Fibroblast of lung (primary cell): Measurements from ENCODE around the gene OR11G2. TPM values are rescaled to one million over a fixed set of nuclear protein-coding genes. Genes with fewer than 3 reads are reported as not detected.

ENCODE experiments used
- DNase-seq, 2 donors: peaks; one replicate each; pipeline versions ENCODE4 v3.0.0 to v3.0.0-alpha.2; 2010; ENCODE audit warnings: low read depth in 2 of 2
- H2AFZ ChIP-seq: 2 replicates; pipeline ENCODE4 v1.5.1; 2012; ENCODE audit warnings: low read length, control low read depth, inconsistent platforms
- H3K27ac ChIP-seq: 2 replicates; pipeline ENCODE4 v1.5.1; 2011; ENCODE audit warnings: low read length, control low read depth; ENCODE audit not compliant: insufficient read depth
- H3K27me3 ChIP-seq: 2 replicates; pipeline ENCODE4 v1.5.1; 2011; ENCODE audit warnings: mild to moderate bottlenecking, low read length; ENCODE audit not compliant: control insufficient read depth, insufficient read depth
- H3K36me3 ChIP-seq: 2 replicates; pipeline ENCODE4 v1.5.1; 2011; ENCODE audit warnings: low read length; ENCODE audit not compliant: control insufficient read depth, insufficient read depth
- H3K4me1 ChIP-seq: 2 replicates; pipeline ENCODE4 v1.5.1; 2011; ENCODE audit warnings: low read length; ENCODE audit not compliant: control insufficient read depth, insufficient read depth; ENCODE audit errors: extremely low read depth
- H3K4me2 ChIP-seq: 2 replicates; pipeline ENCODE4 v1.5.1; 2011; ENCODE audit warnings: low read length, control low read depth; ENCODE audit not compliant: insufficient read depth; ENCODE audit errors: extremely low read depth
- H3K4me3 ChIP-seq, 4 experiments: fragments of 200-600 bp in 1 of 4; sonication (generic) in 1 of 4; replicated peaks in 1 of 4; 2 replicates each; pipeline ENCODE4 v1.5.1; 2011 to 2016; ENCODE audit warnings: low read length in 4 of 4, low read depth in 3 of 4, mild to moderate bottlenecking in 3 of 4, control low read depth in 2 of 4, inconsistent platforms in 1 of 4, mixed read lengths in 1 of 4; ENCODE audit not compliant: insufficient read depth in 1 of 4; ENCODE audit errors: control extremely low read depth in 1 of 4
- H3K79me2 ChIP-seq: 2 replicates; pipeline ENCODE4 v1.5.1; 2012; ENCODE audit warnings: mild to moderate bottlenecking, low read length, inconsistent platforms; ENCODE audit not compliant: control insufficient read depth, insufficient read depth
- H3K9ac ChIP-seq: 2 replicates; pipeline ENCODE4 v1.5.1; 2011; ENCODE audit warnings: mild to moderate bottlenecking, low read length, control low read depth; ENCODE audit not compliant: insufficient read depth
- H3K9me3 ChIP-seq: 2 replicates; pipeline ENCODE4 v1.5.1; 2012; ENCODE audit warnings: low read depth, low read length; ENCODE audit not compliant: control insufficient read depth, insufficient read depth
- H4K20me1 ChIP-seq: 2 replicates; pipeline ENCODE4 v1.5.1; 2011; ENCODE audit warnings: low read length; ENCODE audit not compliant: control insufficient read depth, insufficient read depth; ENCODE audit errors: extremely low read depth
- EZH2 ChIP-seq: IDR thresholded peaks from 2 replicates; pipeline ENCODE4 v1.5.1; 2012; ENCODE audit warnings: low read length, control low read depth, mild to moderate bottlenecking; ENCODE audit errors: missing control alignments
- polyA minus RNA-seq: library from RNA; depleted of rRNA, polyadenylated mRNA; stranded (reverse); fragments of >200 nt; gene quantifications from 2 replicates; pipeline ENCODE4 v1.2.3, GENCODE V29; 2011; ENCODE audit warnings: low replicate concordance
- polyA plus RNA-seq, 2 donors: library from polyadenylated mRNA; depleted of rRNA in 1 of 2; stranded (reverse) in 1 of 2; unstranded in 1 of 2; fragments of >200 nt; gene quantifications; 2 replicates each; pipeline ENCODE4 v1.2.1, GENCODE V29; 2011 to 2012; ENCODE audit warnings: missing spikeins in 1 of 2
- total RNA-seq: library from RNA; depleted of rRNA; stranded (reverse); fragments of >200 nt; gene quantifications from 2 replicates; pipeline ENCODE4 v1.2.1, GENCODE V29; 2014
- TF ChIP-seq, protein P1 (sequence below), 2 donors: IDR thresholded peaks in 1 of 2; conservative IDR thresholded peaks in 1 of 2; 1 replicate in 1 of 2; 2 replicates in 1 of 2; pipeline ENCODE4 v1.5.1; 2011 to 2012; ENCODE audit warnings: low read length in 2 of 2, control low read depth in 1 of 2, inconsistent platforms in 1 of 2, low read depth in 1 of 2, mild to moderate bottlenecking in 1 of 2

Gene OR11G2, protein sequence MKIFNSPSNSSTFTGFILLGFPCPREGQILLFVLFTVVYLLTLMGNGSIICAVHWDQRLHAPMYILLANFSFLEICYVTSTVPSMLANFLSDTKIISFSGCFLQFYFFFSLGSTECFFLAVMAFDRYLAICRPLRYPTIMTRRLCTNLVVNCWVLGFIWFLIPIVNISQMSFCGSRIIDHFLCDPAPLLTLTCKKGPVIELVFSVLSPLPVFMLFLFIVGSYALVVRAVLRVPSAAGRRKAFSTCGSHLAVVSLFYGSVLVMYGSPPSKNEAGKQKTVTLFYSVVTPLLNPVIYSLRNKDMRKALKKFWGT
- total RNA-seq, result not detected in 2 replicates
- not detected in 2 replicates for polyA plus RNA-seq
- polyA plus RNA-seq (2012), result not detected in 2 replicates
- polyA minus RNA-seq, result not detected in 2 replicates

DNA sequence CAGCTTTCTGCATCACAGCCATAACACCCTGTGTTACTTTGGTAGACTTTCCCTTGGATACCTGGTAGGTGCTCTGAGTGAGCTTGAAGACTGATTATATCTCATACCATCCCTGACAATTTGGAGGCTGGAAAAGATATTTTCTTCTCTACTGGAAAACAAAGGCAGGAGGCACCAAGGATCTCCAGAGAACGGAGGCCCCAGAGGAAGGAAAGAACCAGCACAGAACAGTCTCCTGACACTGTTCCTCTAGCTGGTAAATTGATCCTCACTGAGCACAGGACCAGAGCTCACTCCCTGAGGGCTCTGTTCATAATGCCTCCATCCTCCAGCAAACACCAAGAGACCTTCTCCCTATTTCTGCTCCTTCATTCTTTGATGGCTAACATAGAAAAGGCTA is at the start of gene OR11G2:
OR11G2 (plus strand) TSS at position 301 of the 400 bp plus-strand sequence. CDS start 6,542 bp downstream, outside the sequence.
- Histone ChIP-seq H2AFZ (no peak within 1 kb of the TSS), H3K4me2 (no peak within 1 kb of the TSS), H3K36me3 (no peaks in the 10 kb centered on the region), H3K9ac (no peak within 1 kb of the TSS), H3K9me3 (no peaks in the 10 kb centered on the region), H3K4me1 (no peaks in the 10 kb centered on the region), H3K27me3 (no peaks in the 10 kb centered on the region), H3K27ac (no peak within 1 kb of the TSS), H4K20me1 (no peaks in the 10 kb centered on the region), H3K79me2 (no peaks in the 10 kb centered on the region), H3K4me3 (no peak within 1 kb of the TSS)
- no peak for DNase-seq
- no peak for TF ChIP-seq EZH2
- TF ChIP-seq, protein P1, sequence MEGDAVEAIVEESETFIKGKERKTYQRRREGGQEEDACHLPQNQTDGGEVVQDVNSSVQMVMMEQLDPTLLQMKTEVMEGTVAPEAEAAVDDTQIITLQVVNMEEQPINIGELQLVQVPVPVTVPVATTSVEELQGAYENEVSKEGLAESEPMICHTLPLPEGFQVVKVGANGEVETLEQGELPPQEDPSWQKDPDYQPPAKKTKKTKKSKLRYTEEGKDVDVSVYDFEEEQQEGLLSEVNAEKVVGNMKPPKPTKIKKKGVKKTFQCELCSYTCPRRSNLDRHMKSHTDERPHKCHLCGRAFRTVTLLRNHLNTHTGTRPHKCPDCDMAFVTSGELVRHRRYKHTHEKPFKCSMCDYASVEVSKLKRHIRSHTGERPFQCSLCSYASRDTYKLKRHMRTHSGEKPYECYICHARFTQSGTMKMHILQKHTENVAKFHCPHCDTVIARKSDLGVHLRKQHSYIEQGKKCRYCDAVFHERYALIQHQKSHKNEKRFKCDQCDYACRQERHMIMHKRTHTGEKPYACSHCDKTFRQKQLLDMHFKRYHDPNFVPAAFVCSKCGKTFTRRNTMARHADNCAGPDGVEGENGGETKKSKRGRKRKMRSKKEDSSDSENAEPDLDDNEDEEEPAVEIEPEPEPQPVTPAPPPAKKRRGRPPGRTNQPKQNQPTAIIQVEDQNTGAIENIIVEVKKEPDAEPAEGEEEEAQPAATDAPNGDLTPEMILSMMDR (conservative IDR thresholded peaks at IDR 0.05 in 1 of 2, IDR thresholded peaks at IDR 0.05 in 1 of 2; ENCODE audit: low read depth in 1 of 2, low read length in 2 of 2), result no peak

DNA sequence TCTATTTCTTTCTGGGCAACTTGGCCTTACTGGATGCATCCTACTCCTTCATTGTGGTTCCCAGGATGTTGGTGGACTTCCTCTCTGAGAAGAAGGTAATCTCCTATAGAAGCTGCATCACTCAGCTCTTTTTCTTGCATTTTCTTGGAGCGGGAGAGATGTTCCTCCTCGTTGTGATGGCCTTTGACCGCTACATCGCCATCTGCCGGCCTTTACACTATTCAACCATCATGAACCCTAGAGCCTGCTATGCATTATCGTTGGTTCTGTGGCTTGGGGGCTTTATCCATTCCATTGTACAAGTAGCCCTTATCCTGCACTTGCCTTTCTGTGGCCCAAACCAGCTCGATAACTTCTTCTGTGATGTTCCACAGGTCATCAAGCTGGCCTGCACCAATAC is 46.8 kb upstream of the OR11G2 start:
- Histone ChIP-seq H3K4me3 (no peak overlapping the region), H3K4me2 (no peak overlapping the region), H3K79me2 (no peaks in the 10 kb centered on the region), H3K9ac (no peak overlapping the region), H3K27me3 (no peaks in the 10 kb centered on the region), H2AFZ (no peak overlapping the region), H3K36me3 (no peaks in the 10 kb centered on the region), H3K27ac (no peak overlapping the region), H3K9me3 (no peaks in the 10 kb centered on the region), H3K4me1 (no peaks in the 10 kb centered on the region), H4K20me1 (no peaks in the 10 kb centered on the region)
- DNase-seq, result no peak
- no peak for TF ChIP-seq EZH2
- TF ChIP-seq, protein P1 (conservative IDR thresholded peaks at IDR 0.05 in 1 of 2, IDR thresholded peaks at IDR 0.05 in 1 of 2; ENCODE audit: low read depth in 1 of 2, low read length in 2 of 2), result no peak

DNA sequence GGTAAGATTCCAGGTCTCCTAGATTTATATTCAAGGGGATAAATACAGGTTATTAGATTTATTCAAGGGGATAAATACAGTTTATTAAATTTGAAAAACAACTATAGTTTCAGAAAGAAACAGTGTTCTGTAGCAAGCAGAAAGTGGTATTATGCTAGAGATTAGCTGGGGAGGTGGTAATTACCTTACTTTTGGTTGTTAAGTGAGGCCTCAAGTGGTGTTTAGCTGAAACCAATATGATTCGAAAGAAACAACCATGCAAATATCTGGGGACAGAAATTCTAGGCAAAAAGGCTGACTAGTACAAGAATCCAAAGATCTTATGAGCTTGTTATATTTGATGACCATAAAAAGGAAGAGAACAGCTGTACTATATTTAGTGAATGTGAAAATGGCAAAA is 45.9 kb upstream of the OR11G2 start:
- no peaks in the 10 kb centered on the region for H3K4me1 ChIP-seq
- H2AFZ ChIP-seq, result no peak overlapping the region
- no peak overlapping the region for H3K4me2 ChIP-seq
- no peaks in the 10 kb centered on the region for H3K9me3 ChIP-seq
- no peaks in the 10 kb centered on the region for H4K20me1 ChIP-seq
- H3K27me3 ChIP-seq, result no peaks in the 10 kb centered on the region
- no peak overlapping the region for H3K27ac ChIP-seq
- no peaks in the 10 kb centered on the region for H3K79me2 ChIP-seq
- DNase-seq, result no peak
- no peak overlapping the region for H3K9ac ChIP-seq
- H3K4me3 ChIP-seq, result no peak overlapping the region
- no peaks in the 10 kb centered on the region for H3K36me3 ChIP-seq
- TF ChIP-seq, protein P1 (conservative IDR thresholded peaks at IDR 0.05 in 1 of 2, IDR thresholded peaks at IDR 0.05 in 1 of 2; ENCODE audit: low read depth in 1 of 2, low read length in 2 of 2), result no peak
- no peak for TF ChIP-seq EZH2
